Keratinocyte (primary cell): ENCODE measurements around the gene NRBF2. TPM values are rescaled to one million over a fixed set of nuclear protein-coding genes. Genes with fewer than 3 reads are reported as not detected.

ENCODE experiments used
- DNase-seq: peaks from one replicate; pipeline ENCODE4 v3.0.0-alpha.2; 2011; ENCODE audit warnings: low read depth, missing footprints, low spot score
- FAIRE-seq: peaks from 2 replicates; lab custom pipeline; 2011; peaks lifted over from hg19 to GRCh38; lab: Jason Lieb, UNC
- H2AFZ ChIP-seq: 2 replicates; pipeline ENCODE4 v1.6.0; 2012; ENCODE audit warnings: low read length, control low read depth, inconsistent platforms; ENCODE audit not compliant: control insufficient read depth
- H3K27ac ChIP-seq: 2 replicates; pipeline ENCODE4 v1.5.1; 2011; ENCODE audit warnings: low read length; ENCODE audit not compliant: control insufficient read depth, insufficient read depth
- H3K27me3 ChIP-seq: 3 replicates; pipeline ENCODE4 v1.6.0; 2011; ENCODE audit warnings: low read length; ENCODE audit not compliant: control insufficient read depth, insufficient read depth; ENCODE audit errors: extremely low read depth
- H3K36me3 ChIP-seq, 2 experiments: 2 replicates in 1 of 2; 3 replicates in 1 of 2; pipeline ENCODE4 v1.5.1; 2011; ENCODE audit warnings: low read length in 2 of 2, mild to moderate bottlenecking in 1 of 2; ENCODE audit not compliant: control insufficient read depth in 2 of 2, insufficient read depth in 2 of 2; ENCODE audit errors: extremely low read depth in 1 of 2
- H3K4me1 ChIP-seq: 3 replicates; pipeline ENCODE4 v1.5.1; 2011; ENCODE audit warnings: low read length; ENCODE audit not compliant: control insufficient read depth, insufficient read depth; ENCODE audit errors: extremely low read depth
- H3K4me2 ChIP-seq: 3 replicates; pipeline ENCODE4 v1.6.0; 2011; ENCODE audit warnings: low read depth, low read length; ENCODE audit not compliant: control insufficient read depth, insufficient read depth; ENCODE audit errors: extremely low read depth
- H3K4me3 ChIP-seq, 3 experiments: fragments of 200-600 bp in 1 of 3; sonication (generic) in 1 of 3; 2 replicates in 2 of 3; 3 replicates in 1 of 3; pipeline ENCODE4 v1.5.1; 2011 to 2016; ENCODE audit warnings: low read length in 3 of 3, mild to moderate bottlenecking in 3 of 3, control low read depth in 2 of 3, inconsistent platforms in 1 of 3, low read depth in 1 of 3, mixed read lengths in 1 of 3, mixed run types in 1 of 3, moderate library complexity in 1 of 3; ENCODE audit not compliant: control insufficient read depth in 2 of 3, insufficient read depth in 2 of 3; ENCODE audit errors: extremely low read depth in 1 of 3
- H3K79me2 ChIP-seq: 2 replicates; pipeline ENCODE4 v1.6.0; 2012; ENCODE audit warnings: low read length; ENCODE audit not compliant: control insufficient read depth, insufficient read depth
- H3K9ac ChIP-seq: 3 replicates; pipeline ENCODE4 v1.6.0; 2011; ENCODE audit warnings: low read length; ENCODE audit not compliant: control insufficient read depth, insufficient read depth; ENCODE audit errors: extremely low read depth
- H3K9me1 ChIP-seq: 3 replicates; pipeline ENCODE4 v1.6.0; 2011; ENCODE audit warnings: low read length; ENCODE audit not compliant: control insufficient read depth, insufficient read depth; ENCODE audit errors: extremely low read depth
- H3K9me3 ChIP-seq: 2 replicates; pipeline ENCODE4 v1.5.1; 2012; ENCODE audit warnings: low read depth, low read length; ENCODE audit not compliant: control insufficient read depth
- H4K20me1 ChIP-seq: 3 replicates; pipeline ENCODE4 v1.6.0; 2011; ENCODE audit warnings: low read length; ENCODE audit not compliant: control insufficient read depth, insufficient read depth; ENCODE audit errors: extremely low read depth
- EZH2 ChIP-seq: IDR thresholded peaks from one replicate; pipeline ENCODE4 v1.6.1; 2012; ENCODE audit warnings: inconsistent platforms, mild to moderate bottlenecking, low read length, moderate library complexity
- dilution Hi-C: fragments of 300-500 bp; cut with MboI; formaldehyde crosslinking; loops from one replicate; pipeline ENCODE4 v1.7.0; 2020; ENCODE audit warnings: low sequenced_read_pairs; ENCODE audit not compliant: extremely low pct_ligation_motif_present
- polyA plus RNA-seq, 5 experiments: library from polyadenylated mRNA; depleted of rRNA in 3 of 5; stranded (reverse) in 3 of 5; stranded (forward) in 1 of 5; unstranded in 1 of 5; fragments of >200 nt; gene quantifications; 1 replicate in 1 of 5; 2 replicates in 3 of 5; 3 replicates in 1 of 5; pipeline versions ENCODE4 v1.2.1 to v1.2.3, GENCODE V29; 2011 to 2012; ENCODE audit warnings: missing spikeins in 2 of 5, low read depth in 1 of 5, low replicate concordance in 1 of 5
- TF ChIP-seq, protein P1 (sequence below), 3 experiments: IDR thresholded peaks in 1 of 3; conservative IDR thresholded peaks in 1 of 3; optimal IDR thresholded peaks in 1 of 3; 2 replicates in 2 of 3; 3 replicates in 1 of 3; pipeline versions ENCODE3 to v1.5.1; 2011; ENCODE audit warnings: low read length in 3 of 3, mild to moderate bottlenecking in 3 of 3, moderate library complexity in 2 of 3, control low read depth in 1 of 3, inconsistent platforms in 1 of 3; ENCODE audit not compliant: insufficient read depth in 2 of 3; ENCODE audit errors: extremely low read depth in 1 of 3

The NRBF2 gene
- polyA plus RNA-seq, 1 donor (not counting 4 experiments of a cell fraction or from before 2014, with no cell fraction given), result 31.1 TPM

DNA sequence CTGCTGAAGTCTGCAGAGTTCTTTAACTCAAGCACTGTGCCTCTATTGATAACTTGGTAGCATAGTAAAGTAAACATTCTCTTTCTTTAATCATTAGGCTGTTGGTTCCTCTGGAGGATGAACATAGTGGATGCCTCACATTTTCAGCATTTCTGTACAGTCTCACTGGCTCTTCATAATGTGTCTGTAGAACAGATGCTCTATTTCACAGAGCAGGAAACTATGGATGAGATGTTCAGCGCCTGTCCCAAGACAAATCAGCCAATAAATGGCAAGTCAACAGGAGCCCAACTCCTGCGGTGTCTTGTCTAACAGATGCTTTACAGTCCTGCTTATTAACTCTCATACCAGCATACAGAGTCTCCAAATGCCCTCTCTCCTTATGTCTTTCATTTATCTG, 36.5 kb downstream of the NRBF2 start:
- no peak overlapping the region for H3K4me2 ChIP-seq
- H3K9ac ChIP-seq, result no peak overlapping the region
- H3K27ac ChIP-seq, result no peak overlapping the region
- dilution Hi-C loops, result no loop called here
- H4K20me1 ChIP-seq, result no peaks in the 10 kb centered on the region
- no peaks in the 10 kb centered on the region for H3K9me1 ChIP-seq
- no peak overlapping the region for H2AFZ ChIP-seq
- no peak overlapping the region for H3K4me3 ChIP-seq
- no peaks in the 10 kb centered on the region for H3K27me3 ChIP-seq
- no peaks in the 10 kb centered on the region for H3K4me1 ChIP-seq
- TF ChIP-seq, protein P1, sequence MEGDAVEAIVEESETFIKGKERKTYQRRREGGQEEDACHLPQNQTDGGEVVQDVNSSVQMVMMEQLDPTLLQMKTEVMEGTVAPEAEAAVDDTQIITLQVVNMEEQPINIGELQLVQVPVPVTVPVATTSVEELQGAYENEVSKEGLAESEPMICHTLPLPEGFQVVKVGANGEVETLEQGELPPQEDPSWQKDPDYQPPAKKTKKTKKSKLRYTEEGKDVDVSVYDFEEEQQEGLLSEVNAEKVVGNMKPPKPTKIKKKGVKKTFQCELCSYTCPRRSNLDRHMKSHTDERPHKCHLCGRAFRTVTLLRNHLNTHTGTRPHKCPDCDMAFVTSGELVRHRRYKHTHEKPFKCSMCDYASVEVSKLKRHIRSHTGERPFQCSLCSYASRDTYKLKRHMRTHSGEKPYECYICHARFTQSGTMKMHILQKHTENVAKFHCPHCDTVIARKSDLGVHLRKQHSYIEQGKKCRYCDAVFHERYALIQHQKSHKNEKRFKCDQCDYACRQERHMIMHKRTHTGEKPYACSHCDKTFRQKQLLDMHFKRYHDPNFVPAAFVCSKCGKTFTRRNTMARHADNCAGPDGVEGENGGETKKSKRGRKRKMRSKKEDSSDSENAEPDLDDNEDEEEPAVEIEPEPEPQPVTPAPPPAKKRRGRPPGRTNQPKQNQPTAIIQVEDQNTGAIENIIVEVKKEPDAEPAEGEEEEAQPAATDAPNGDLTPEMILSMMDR (optimal IDR thresholded peaks at IDR 0.05 in 1 of 3, IDR thresholded peaks at IDR 0.05 in 1 of 3, conservative IDR thresholded peaks at IDR 0.05 in 1 of 3; ENCODE audit: extremely low read depth in 1 of 3, insufficient read depth in 2 of 3, low read length in 3 of 3), result no peak
- TF ChIP-seq EZH2, result no peak
- FAIRE-seq, result no peak
- H3K9me3 ChIP-seq, result no peaks in the 10 kb centered on the region
- H3K79me2 ChIP-seq, result no peaks in the 10 kb centered on the region
- H3K36me3 ChIP-seq, result peaks cover 4 to 24% of the 10 kb centered on the region in 2 experiments
- no peak for DNase-seq

DNA sequence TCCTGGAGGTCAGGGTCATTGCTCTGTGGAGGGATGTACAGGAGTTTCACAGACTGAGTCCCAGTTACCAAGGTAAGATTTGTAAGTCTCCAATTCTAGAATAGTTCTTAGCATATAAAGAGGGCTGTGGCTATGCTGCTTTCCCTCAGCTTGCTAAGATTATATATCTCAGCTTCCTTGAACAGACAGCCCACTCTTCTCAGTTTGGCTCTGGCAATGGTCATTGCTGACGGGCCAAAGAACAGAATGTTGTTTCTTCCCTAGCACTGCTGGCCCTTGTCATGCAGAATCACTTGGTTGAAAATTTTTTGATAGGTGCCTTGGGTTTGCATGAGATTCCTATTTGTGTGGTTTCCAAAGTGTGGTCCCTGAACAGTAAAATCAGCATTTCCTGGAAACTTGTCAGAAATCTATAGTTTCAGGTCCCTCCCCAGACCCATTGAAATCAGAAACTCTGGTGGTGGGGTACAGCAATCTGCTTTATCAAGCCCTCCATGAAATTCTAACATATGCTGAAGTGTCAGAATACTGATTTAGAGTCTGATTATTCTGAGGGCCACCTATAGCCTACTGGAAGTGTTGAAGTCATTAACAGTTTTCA, 38.2 kb downstream of the NRBF2 start:
- Histone ChIP-seq H3K4me1 (no peaks in the 10 kb centered on the region), H3K27ac (no peak overlapping the region), H3K9me3 (no peaks in the 10 kb centered on the region), H3K4me2 (no peak overlapping the region), H3K4me3 (no peak overlapping the region), H3K9ac (no peak overlapping the region), H3K9me1 (no peaks in the 10 kb centered on the region), H3K36me3 (peaks cover 4 to 20% of the 10 kb centered on the region in 2 experiments), H4K20me1 (no peaks in the 10 kb centered on the region), H3K27me3 (no peaks in the 10 kb centered on the region), H2AFZ (no peak overlapping the region), H3K79me2 (no peaks in the 10 kb centered on the region)
- dilution Hi-C loops, result no loop called here
- FAIRE-seq (no peak), DNase-seq (no peak)
- TF ChIP-seq, protein P1 (optimal IDR thresholded peaks at IDR 0.05 in 1 of 3, IDR thresholded peaks at IDR 0.05 in 1 of 3, conservative IDR thresholded peaks at IDR 0.05 in 1 of 3; ENCODE audit: extremely low read depth in 1 of 3, insufficient read depth in 2 of 3, low read length in 3 of 3), result no peak
- TF ChIP-seq EZH2, result no peak
